ENCODE data around the gene SREBF2. TPM values are rescaled to one million over a fixed set of nuclear protein-coding genes. Genes with fewer than 3 reads are reported as not detected.

The SREBF2 gene
- total RNA-seq, 1 donor = 52.8 TPM

GRCh38 chr22:41888627-41889200, 55.8 kb downstream of the SREBF2 start:
- no peak overlapping the region for H3K4me3 ChIP-seq (ENCODE audit: low read depth, low read length)
- TF ChIP-seq CTCF (IDR thresholded peaks at IDR 0.05; ENCODE audit: insufficient read depth, low read length) = no peak
- peak; percentile 37 for DNase-seq (ENCODE audit: low read depth)

- DNase-seq (ENCODE audit: low read depth) = no peak
- TF ChIP-seq CTCF (IDR thresholded peaks at IDR 0.05; ENCODE audit: insufficient read depth, low read length) = no peak
- no peak overlapping the region for H3K4me3 ChIP-seq (ENCODE audit: low read depth, low read length)
Measured at GRCh38 chr22:41891407-41891806, 58.5 kb downstream of the SREBF2 start.

- no peak for DNase-seq (ENCODE audit: low read depth)
- no peak for TF ChIP-seq CTCF (IDR thresholded peaks at IDR 0.05; ENCODE audit: insufficient read depth, low read length)
- H3K4me3 ChIP-seq (ENCODE audit: low read depth, low read length) = no peak overlapping the region
Measured at GRCh38 chr22:41892721-41893120, 59.8 kb downstream of the SREBF2 start.

GRCh38 chr22:41893591-41894375, 60.9 kb downstream of the SREBF2 start:
- no peak for TF ChIP-seq CTCF (IDR thresholded peaks at IDR 0.05; ENCODE audit: insufficient read depth, low read length)
- no peak for DNase-seq (ENCODE audit: low read depth)
- no peak overlapping the region for H3K4me3 ChIP-seq (ENCODE audit: low read depth, low read length)

GRCh38 chr22:41898645-41899044, 65.7 kb downstream of the SREBF2 start:
- no peak for DNase-seq (ENCODE audit: low read depth)
- no peak overlapping the region for H3K4me3 ChIP-seq (ENCODE audit: low read depth, low read length)
- TF ChIP-seq CTCF (IDR thresholded peaks at IDR 0.05; ENCODE audit: insufficient read depth, low read length) = no peak

- no peak for TF ChIP-seq CTCF (IDR thresholded peaks at IDR 0.05; ENCODE audit: insufficient read depth, low read length)
- DNase-seq (ENCODE audit: low read depth) = no peak
- no peak overlapping the region for H3K4me3 ChIP-seq (ENCODE audit: low read depth, low read length)
Measured at GRCh38 chr22:41899110-41899509, 66.2 kb downstream of the SREBF2 start.
